ENCODE results near the gene CCDC194.
A peak's percentile ranks its signal among the peaks of the same experiment; 100 is the strongest.

Gene CCDC194

DNA sequence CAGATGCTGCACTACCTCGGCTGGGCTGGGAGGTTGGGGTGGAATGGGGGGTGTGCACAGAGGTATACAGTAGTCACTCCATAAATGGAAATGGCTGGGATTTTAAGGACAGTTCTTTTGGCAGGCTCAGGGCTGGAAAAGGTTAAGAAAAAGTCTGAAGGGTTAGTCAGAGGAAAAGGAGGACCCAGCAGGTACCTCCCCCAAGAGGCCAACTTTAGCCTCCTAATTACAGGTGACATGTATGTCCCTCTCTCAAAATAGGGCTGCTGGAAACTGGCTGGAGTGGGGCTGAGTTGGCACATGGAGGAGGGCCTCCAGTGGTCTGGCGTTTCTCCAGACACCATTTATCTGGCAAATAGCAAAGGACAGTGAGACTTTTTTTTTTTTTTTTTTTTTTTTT is 994 bp downstream of the CCDC194 start (continued):
- no peak for TF ChIP-seq HOXD13 (CRISPR knock-in tag; IDR thresholded peaks at IDR 0.05; ENCODE audit: borderline replicate concordance)
- no peak for TF ChIP-seq ZNF548 (tag by site-specific recombination; IDR thresholded peaks at IDR 0.05)
- peak; percentile 74 for TF ChIP-seq SP7 (tag by site-specific recombination; IDR thresholded peaks at IDR 0.05)

DNA sequence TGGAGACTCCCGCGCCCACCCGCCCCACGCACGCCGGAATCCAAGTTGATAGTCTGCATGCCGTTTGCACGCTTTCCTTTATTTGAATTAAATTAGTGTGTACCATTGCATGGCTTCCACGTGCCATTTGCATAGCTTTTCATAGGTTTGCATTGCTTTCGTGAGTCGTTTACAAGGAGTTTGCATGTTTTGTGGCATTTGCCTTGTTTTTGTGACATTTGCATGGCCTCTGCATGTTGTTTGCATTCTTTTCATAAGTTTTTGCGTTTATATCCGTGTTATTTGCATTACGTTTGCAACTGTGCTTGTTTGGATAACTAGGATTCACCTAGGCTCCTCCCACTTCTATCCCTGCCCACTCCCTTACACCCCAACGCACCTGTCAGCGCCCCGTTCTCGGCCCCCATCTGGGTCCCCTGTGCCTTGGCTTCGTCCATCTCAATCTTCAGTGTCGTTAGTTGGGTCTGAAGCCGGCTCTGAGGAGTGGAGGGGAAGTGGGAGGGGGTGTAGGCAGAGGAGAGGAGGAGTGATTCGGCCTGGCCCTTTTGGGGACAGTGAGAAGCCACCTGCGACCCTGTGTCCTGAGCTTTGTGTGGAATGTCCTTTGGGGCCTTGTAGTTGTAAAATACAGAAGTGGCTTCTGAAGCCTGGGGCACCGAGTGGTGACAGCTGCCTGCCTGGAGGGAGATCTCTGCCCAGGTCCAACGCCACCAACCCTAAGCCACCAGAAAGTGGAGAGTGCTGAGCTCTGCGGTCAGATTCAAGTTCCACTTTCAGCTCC is 2.4 kb downstream of the CCDC194 start:
- peaks cover 3% of the 10 kb centered on the region; the same call in 1 of the 2 replicates for H3K4me1 ChIP-seq (ENCODE audit: control insufficient read depth, insufficient read depth, low read length)
- no peak overlapping the region for H3K4me3 ChIP-seq (ENCODE audit: low read depth, low read length)
- H3K9me3 ChIP-seq (ENCODE audit: control insufficient read depth, insufficient read depth, low read depth, low read length): no peaks in the 10 kb centered on the region
- POLR2A ChIA-PET: interaction anchor here (0.7 to 1.1 kb wide), 2 partner anchors 28 to 352 kb away, joined by 3 read pairs; partner anchors contain the start of gene MVB12A
- CTCF ChIA-PET: interaction anchor here (0.6 to 1.4 kb wide), 13 partner anchors 8 to 434 kb away, joined by 3 to 9 read pairs (median 3); partner anchors contain the start of gene MVB12A
- no peaks in the 10 kb centered on the region for H3K36me3 ChIP-seq (ENCODE audit: control insufficient read depth in 2 of 2, insufficient read depth in 1 of 2, low read length in 2 of 2)
- TF ChIP-seq GFI1B (tag by site-specific recombination; IDR thresholded peaks at IDR 0.05) (0 out of 2 replicates have a peak, but pooled peaks have one; percentile 10), ZNF362 (tag by site-specific recombination; IDR thresholded peaks at IDR 0.05) (no peak), EGR2 (tag by site-specific recombination; IDR thresholded peaks at IDR 0.05; ENCODE audit: low read depth) (0 out of 2 replicates have a peak, but pooled peaks have one; percentile 7), ZNF544 (tag by site-specific recombination; IDR thresholded peaks at IDR 0.05) (no peak), ZNF664 (tag by site-specific recombination; IDR thresholded peaks at IDR 0.05) (peak; percentile 50; the same call in 1 of the 2 replicates)
- H3K27ac ChIP-seq (ENCODE audit: extremely low read depth, low read depth, low read length): no peak overlapping the region

DNA sequence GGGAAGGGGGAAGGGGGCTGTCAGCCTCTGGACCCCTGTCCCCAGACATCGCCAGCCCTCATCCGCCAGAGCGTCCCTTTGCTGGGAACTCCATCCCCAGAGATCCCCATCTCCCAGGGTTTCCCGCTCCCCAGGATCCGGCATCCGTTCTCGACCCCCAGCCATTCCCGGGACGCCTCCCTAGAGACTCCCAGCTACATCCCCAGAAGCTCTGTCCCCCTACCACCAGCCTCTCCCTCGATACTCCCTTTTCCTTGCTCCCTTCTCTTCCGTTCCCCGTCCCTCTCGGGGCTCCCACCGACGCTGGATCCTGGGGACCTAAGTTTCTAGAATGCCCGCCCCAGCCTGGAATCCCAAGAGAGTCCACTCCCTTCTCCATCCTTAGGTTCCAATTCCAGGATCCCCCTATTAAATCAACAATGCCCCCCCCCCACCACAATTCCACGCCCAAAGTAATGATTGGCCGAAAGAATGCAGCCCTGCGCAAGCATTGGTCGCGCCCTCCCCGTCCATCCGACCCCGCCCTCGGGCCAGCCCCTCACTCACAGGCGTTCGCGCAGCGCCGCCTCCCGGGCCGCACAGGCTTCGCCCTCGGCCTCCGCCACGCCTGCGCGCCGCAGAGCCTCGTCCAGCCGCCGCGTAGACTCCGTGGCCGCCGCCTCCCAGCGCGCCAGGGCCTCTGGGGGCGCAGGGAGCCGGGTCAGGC is 3.2 kb downstream of the CCDC194 start:
- ChIA-PET POLR2A (interaction anchor here (1.1 kb wide), 1 partner anchor 29 kb away, joined by 3 read pairs; the partner anchor contains the start of gene MVB12A), CTCF (interaction anchor here (0.6 to 3.6 kb wide), 16 partner anchors 9 to 433 kb away, joined by 3 to 15 read pairs (median 6); partner anchors contain the start of genes BST2 and MVB12A)
- Histone ChIP-seq H3K4me3 (ENCODE audit: low read depth, low read length) (peak overlapping the region; percentile 36), H3K4me1 (ENCODE audit: control insufficient read depth, insufficient read depth, low read length) (peaks cover 3% of the 10 kb centered on the region; the same call in 1 of the 2 replicates), H3K27ac (ENCODE audit: extremely low read depth, low read depth, low read length) (peak overlapping the region; percentile 25; the same call in 1 of the 2 replicates), H3K36me3 (ENCODE audit: control insufficient read depth in 2 of 2, insufficient read depth in 1 of 2, low read length in 2 of 2) (no peaks in the 10 kb centered on the region), H3K9me3 (ENCODE audit: control insufficient read depth, insufficient read depth, low read depth, low read length) (no peaks in the 10 kb centered on the region)
- TF ChIP-seq GLIS1 (tag by site-specific recombination; IDR thresholded peaks at IDR 0.05) (peak; percentile 67), ZNF10 (tag by site-specific recombination; IDR thresholded peaks at IDR 0.05) (no peak; the same call in 1 of the 2 replicates), BCL11A (tag by site-specific recombination; IDR thresholded peaks at IDR 0.05; ENCODE audit: low read depth) (0 out of 2 replicates have a peak, but pooled peaks have one; percentile 35), ZBTB7A (tag by site-specific recombination; IDR thresholded peaks at IDR 0.05; ENCODE audit: low read depth) (no peak)
- TF ChIP-seq, protein P1, sequence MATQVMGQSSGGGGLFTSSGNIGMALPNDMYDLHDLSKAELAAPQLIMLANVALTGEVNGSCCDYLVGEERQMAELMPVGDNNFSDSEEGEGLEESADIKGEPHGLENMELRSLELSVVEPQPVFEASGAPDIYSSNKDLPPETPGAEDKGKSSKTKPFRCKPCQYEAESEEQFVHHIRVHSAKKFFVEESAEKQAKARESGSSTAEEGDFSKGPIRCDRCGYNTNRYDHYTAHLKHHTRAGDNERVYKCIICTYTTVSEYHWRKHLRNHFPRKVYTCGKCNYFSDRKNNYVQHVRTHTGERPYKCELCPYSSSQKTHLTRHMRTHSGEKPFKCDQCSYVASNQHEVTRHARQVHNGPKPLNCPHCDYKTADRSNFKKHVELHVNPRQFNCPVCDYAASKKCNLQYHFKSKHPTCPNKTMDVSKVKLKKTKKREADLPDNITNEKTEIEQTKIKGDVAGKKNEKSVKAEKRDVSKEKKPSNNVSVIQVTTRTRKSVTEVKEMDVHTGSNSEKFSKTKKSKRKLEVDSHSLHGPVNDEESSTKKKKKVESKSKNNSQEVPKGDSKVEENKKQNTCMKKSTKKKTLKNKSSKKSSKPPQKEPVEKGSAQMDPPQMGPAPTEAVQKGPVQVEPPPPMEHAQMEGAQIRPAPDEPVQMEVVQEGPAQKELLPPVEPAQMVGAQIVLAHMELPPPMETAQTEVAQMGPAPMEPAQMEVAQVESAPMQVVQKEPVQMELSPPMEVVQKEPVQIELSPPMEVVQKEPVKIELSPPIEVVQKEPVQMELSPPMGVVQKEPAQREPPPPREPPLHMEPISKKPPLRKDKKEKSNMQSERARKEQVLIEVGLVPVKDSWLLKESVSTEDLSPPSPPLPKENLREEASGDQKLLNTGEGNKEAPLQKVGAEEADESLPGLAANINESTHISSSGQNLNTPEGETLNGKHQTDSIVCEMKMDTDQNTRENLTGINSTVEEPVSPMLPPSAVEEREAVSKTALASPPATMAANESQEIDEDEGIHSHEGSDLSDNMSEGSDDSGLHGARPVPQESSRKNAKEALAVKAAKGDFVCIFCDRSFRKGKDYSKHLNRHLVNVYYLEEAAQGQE (tag by site-specific recombination; IDR thresholded peaks at IDR 0.05): no peak
- TF ChIP-seq, protein P2, sequence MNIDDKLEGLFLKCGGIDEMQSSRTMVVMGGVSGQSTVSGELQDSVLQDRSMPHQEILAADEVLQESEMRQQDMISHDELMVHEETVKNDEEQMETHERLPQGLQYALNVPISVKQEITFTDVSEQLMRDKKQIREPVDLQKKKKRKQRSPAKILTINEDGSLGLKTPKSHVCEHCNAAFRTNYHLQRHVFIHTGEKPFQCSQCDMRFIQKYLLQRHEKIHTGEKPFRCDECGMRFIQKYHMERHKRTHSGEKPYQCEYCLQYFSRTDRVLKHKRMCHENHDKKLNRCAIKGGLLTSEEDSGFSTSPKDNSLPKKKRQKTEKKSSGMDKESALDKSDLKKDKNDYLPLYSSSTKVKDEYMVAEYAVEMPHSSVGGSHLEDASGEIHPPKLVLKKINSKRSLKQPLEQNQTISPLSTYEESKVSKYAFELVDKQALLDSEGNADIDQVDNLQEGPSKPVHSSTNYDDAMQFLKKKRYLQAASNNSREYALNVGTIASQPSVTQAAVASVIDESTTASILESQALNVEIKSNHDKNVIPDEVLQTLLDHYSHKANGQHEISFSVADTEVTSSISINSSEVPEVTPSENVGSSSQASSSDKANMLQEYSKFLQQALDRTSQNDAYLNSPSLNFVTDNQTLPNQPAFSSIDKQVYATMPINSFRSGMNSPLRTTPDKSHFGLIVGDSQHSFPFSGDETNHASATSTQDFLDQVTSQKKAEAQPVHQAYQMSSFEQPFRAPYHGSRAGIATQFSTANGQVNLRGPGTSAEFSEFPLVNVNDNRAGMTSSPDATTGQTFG (tag by site-specific recombination; IDR thresholded peaks at IDR 0.05; ENCODE audit: borderline replicate concordance): no peak
- TF ChIP-seq, protein P3, sequence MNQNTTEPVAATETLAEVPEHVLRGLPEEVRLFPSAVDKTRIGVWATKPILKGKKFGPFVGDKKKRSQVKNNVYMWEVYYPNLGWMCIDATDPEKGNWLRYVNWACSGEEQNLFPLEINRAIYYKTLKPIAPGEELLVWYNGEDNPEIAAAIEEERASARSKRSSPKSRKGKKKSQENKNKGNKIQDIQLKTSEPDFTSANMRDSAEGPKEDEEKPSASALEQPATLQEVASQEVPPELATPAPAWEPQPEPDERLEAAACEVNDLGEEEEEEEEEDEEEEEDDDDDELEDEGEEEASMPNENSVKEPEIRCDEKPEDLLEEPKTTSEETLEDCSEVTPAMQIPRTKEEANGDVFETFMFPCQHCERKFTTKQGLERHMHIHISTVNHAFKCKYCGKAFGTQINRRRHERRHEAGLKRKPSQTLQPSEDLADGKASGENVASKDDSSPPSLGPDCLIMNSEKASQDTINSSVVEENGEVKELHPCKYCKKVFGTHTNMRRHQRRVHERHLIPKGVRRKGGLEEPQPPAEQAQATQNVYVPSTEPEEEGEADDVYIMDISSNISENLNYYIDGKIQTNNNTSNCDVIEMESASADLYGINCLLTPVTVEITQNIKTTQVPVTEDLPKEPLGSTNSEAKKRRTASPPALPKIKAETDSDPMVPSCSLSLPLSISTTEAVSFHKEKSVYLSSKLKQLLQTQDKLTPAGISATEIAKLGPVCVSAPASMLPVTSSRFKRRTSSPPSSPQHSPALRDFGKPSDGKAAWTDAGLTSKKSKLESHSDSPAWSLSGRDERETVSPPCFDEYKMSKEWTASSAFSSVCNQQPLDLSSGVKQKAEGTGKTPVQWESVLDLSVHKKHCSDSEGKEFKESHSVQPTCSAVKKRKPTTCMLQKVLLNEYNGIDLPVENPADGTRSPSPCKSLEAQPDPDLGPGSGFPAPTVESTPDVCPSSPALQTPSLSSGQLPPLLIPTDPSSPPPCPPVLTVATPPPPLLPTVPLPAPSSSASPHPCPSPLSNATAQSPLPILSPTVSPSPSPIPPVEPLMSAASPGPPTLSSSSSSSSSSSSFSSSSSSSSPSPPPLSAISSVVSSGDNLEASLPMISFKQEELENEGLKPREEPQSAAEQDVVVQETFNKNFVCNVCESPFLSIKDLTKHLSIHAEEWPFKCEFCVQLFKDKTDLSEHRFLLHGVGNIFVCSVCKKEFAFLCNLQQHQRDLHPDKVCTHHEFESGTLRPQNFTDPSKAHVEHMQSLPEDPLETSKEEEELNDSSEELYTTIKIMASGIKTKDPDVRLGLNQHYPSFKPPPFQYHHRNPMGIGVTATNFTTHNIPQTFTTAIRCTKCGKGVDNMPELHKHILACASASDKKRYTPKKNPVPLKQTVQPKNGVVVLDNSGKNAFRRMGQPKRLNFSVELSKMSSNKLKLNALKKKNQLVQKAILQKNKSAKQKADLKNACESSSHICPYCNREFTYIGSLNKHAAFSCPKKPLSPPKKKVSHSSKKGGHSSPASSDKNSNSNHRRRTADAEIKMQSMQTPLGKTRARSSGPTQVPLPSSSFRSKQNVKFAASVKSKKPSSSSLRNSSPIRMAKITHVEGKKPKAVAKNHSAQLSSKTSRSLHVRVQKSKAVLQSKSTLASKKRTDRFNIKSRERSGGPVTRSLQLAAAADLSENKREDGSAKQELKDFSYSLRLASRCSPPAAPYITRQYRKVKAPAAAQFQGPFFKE (tag by site-specific recombination; IDR thresholded peaks at IDR 0.05; ENCODE audit: borderline replicate concordance): no peak
